Stomach (tissue), 9 donors: Measurements from ENCODE around the gene RPTN. TPM values are rescaled to one million over a fixed set of nuclear protein-coding genes. Genes with fewer than 3 reads are reported as not detected.

Experiments used
- DNase-seq, 2 donors: peaks; one replicate each; pipeline versions ENCODE4 v3.0.0 to v3.0.0-alpha.2; 2013 to 2019
- H3K27ac ChIP-seq, 5 donors: fragments of 200-600 bp in 4 of 5; sonication (generic) in 4 of 5; one replicate each; pipeline ENCODE4 v1.5.1; 2013 to 2019; ENCODE audit warnings: mild to moderate bottlenecking in 1 of 5, moderate library complexity in 1 of 5
- H3K27me3 ChIP-seq, 3 donors: fragments of 200-600 bp; sonication (generic); one replicate each; pipeline ENCODE4 v1.5.1; 2017 to 2019; ENCODE audit warnings: mixed run types in 1 of 3
- H3K36me3 ChIP-seq, 4 donors: fragments of 200-600 bp; sonication (generic); 1 replicate in 3 of 4; 2 replicates in 1 of 4; pipeline ENCODE4 v1.5.1; 2016 to 2019
- H3K4me1 ChIP-seq, 4 donors: fragments of 200-600 bp; sonication (generic); one replicate each; pipeline ENCODE4 v1.5.1; 2016 to 2019
- H3K4me3 ChIP-seq, 4 donors: fragments of 200-600 bp; sonication (generic) in 3 of 4; one replicate each; pipeline ENCODE4 v1.5.1; 2016 to 2019; ENCODE audit warnings: mild to moderate bottlenecking in 1 of 4
- H3K9me3 ChIP-seq, 4 donors: fragments of 200-600 bp; sonication (generic); one replicate each; pipeline ENCODE4 v1.5.1; 2016 to 2019
- CTCF ChIP-seq, 7 experiments: fragments of 450-650 bp in 4 of 7; fragments of 200-600 bp in 3 of 7; sonication (generic) in 3 of 7; IDR thresholded peaks; one replicate each; pipeline ENCODE4 v1.5.1; 2016 to 2019; ENCODE audit warnings: antibody characterized with exemption in 7 of 7, control low read depth in 2 of 7, mild to moderate bottlenecking in 1 of 7
- EP300 ChIP-seq: sonication (generic); formaldehyde crosslinking; IDR thresholded peaks from one replicate; pipeline ENCODE4 v1.6.1; 2017; ENCODE audit warnings: antibody characterized with exemption
- POLR2A ChIP-seq, 4 donors: fragments of 450-650 bp; IDR thresholded peaks; one replicate each; pipeline ENCODE4 v1.6.1; 2016; ENCODE audit warnings: antibody characterized with exemption in 4 of 4, control low read depth in 2 of 4, mild to moderate bottlenecking in 1 of 4, moderate library complexity in 1 of 4
- POLR2AphosphoS5 ChIP-seq, 3 donors: sonication (generic); formaldehyde crosslinking; IDR thresholded peaks; one replicate each; pipeline ENCODE4 v1.6.1; 2016; ENCODE audit warnings: antibody characterized with exemption in 3 of 3
- WGBS, 5 donors: extraction: QIAGEN DNeasy Blood & Tissue Kit in 3 of 5; methylation state at CpG; one replicate each; pipeline versions ENCODE4 v1.1.5 to v1.1.7; 2013 to 2018; 5-methylcytosine and 5-hydroxymethylcytosine counted together
- intact Hi-C: fragments of 100-400 bp; cut with DNase I; formaldehyde crosslinking; loops from one replicate; pipeline ENCODE4 v1.15.1; 2023; ENCODE audit warnings: low total_unique reads
- polyA plus RNA-seq, 3 donors: library from polyadenylated mRNA; stranded (reverse); fragments of 200-250 nt; gene quantifications; one replicate each; pipeline ENCODE4 v1.2.3, GENCODE V29; 2013
- total RNA-seq, 5 donors: library from RNA; depleted of rRNA; stranded (reverse); fragments of >200 nt; gene quantifications; one replicate each; pipeline versions ENCODE4 v1.1.0 to v1.2.3, GENCODE V29; 2014 to 2016
- donor health status: healthy with polysubstance abuse.
- donor health status: Bipolar disorder and iron deficiency.
- donor health status: healthy.

RPTN gene
- total and polyA plus RNA-seq, 8 donors: 0.31 TPM; not detected in 7

GRCh38 chr1:152168535-152168868, 9.5 kb upstream of the RPTN start:
- H3K27ac ChIP-seq: no peak overlapping the region
- no peaks in the 10 kb centered on the region for H3K36me3 ChIP-seq
- H3K27me3 ChIP-seq: no peaks in the 10 kb centered on the region
- H3K4me1 ChIP-seq: peaks cover 0 to 7% (median 0%) of the 10 kb centered on the region in 4 donors
- WGBS, 5 donors: 33 to 68% (median 62%) methylated on average over 1 of the region's 1 CpG
- no peak for DNase-seq
- H3K9me3 ChIP-seq: no peaks in the 10 kb centered on the region
- TF ChIP-seq EP300 (no peak), POLR2A (IDR thresholded peaks at IDR 0.05) (no peak), POLR2AphosphoS5 (IDR thresholded peaks at IDR 0.05) (no peak), CTCF (IDR thresholded peaks at IDR 0.05) (no peak)
- no peak overlapping the region for H3K4me3 ChIP-seq
- intact Hi-C loops: no loop called here

- TF ChIP-seq POLR2AphosphoS5 (IDR thresholded peaks at IDR 0.05) (peak in 1 of 3 donors; percentile 12), POLR2A (IDR thresholded peaks at IDR 0.05) (no peak)
- peaks cover 0 to 7% (median 0%) of the 10 kb centered on the region in 4 donors for H3K4me1 ChIP-seq
- intact Hi-C loops: no loop called here
- no peaks in the 10 kb centered on the region for H3K36me3 ChIP-seq
- DNase-seq: no peak
- H3K4me3 ChIP-seq: no peak overlapping the region
- WGBS, 5 donors: 37 to 63% (median 61%) methylated on average over 3 of the region's 3 CpGs
- no peaks in the 10 kb centered on the region for H3K27me3 ChIP-seq
- H3K9me3 ChIP-seq: no peaks in the 10 kb centered on the region
- no peak overlapping the region for H3K27ac ChIP-seq
Measured at GRCh38 chr1:152167835-152168534, 9.0 kb upstream of the RPTN start.

- WGBS, 5 donors: 17 to 48% (median 35%) methylated on average over 1 of the region's 1 CpG
- Histone ChIP-seq H3K4me1 (peaks cover 0 to 7% (median 0%) of the 10 kb centered on the region in 4 donors), H3K27ac (no peak overlapping the region), H3K4me3 (no peak overlapping the region), H3K9me3 (no peaks in the 10 kb centered on the region), H3K36me3 (no peaks in the 10 kb centered on the region), H3K27me3 (no peaks in the 10 kb centered on the region)
- DNase-seq: no peak
- intact Hi-C loops: no loop called here
- no peak for TF ChIP-seq POLR2AphosphoS5 (IDR thresholded peaks at IDR 0.05)
- no peak for TF ChIP-seq POLR2A (IDR thresholded peaks at IDR 0.05)
- TF ChIP-seq EP300: no peak
- no peak for TF ChIP-seq CTCF (IDR thresholded peaks at IDR 0.05)
Measured at GRCh38 chr1:152166966-152167365, 7.9 kb upstream of the RPTN start.

- Histone ChIP-seq H3K27ac (no peak overlapping the region), H3K4me3 (no peak overlapping the region), H3K9me3 (no peaks in the 10 kb centered on the region), H3K27me3 (no peaks in the 10 kb centered on the region), H3K4me1 (peaks cover 0 to 7% (median 0%) of the 10 kb centered on the region in 4 donors), H3K36me3 (no peaks in the 10 kb centered on the region)
- DNase-seq: no peak
- WGBS, 5 donors: 78 to 87% (median 86%) methylated on average over 4 of the region's 4 CpGs
- intact Hi-C loops: no loop called here
- TF ChIP-seq EP300 (no peak), POLR2AphosphoS5 (IDR thresholded peaks at IDR 0.05) (no peak), CTCF (IDR thresholded peaks at IDR 0.05) (no peak)
Measured at GRCh38 chr1:152165286-152166077, 6.5 kb upstream of the RPTN start.
